Thyroid gland (tissue), 4 donors: Measurements from ENCODE around the gene ZCWPW2.

ENCODE experiments used
- POLR2A ChIP-seq, 2 donors: fragments of 450-650 bp; IDR thresholded peaks; one replicate each; pipeline ENCODE4 v1.6.1; 2017; ENCODE audit warnings: antibody characterized with exemption in 2 of 2, mild to moderate bottlenecking in 2 of 2, moderate library complexity in 1 of 2
- TF ChIP-seq, protein P1 (sequence below), 6 experiments: fragments of 200-600 bp in 3 of 6; fragments of 450-650 bp in 3 of 6; sonication (generic) in 3 of 6; IDR thresholded peaks; one replicate each; pipeline ENCODE4 v1.5.1; 2016 to 2019; ENCODE audit warnings: antibody characterized with exemption in 6 of 6, mild to moderate bottlenecking in 2 of 6, inconsistent platforms in 1 of 6, moderate library complexity in 1 of 6

DNA sequence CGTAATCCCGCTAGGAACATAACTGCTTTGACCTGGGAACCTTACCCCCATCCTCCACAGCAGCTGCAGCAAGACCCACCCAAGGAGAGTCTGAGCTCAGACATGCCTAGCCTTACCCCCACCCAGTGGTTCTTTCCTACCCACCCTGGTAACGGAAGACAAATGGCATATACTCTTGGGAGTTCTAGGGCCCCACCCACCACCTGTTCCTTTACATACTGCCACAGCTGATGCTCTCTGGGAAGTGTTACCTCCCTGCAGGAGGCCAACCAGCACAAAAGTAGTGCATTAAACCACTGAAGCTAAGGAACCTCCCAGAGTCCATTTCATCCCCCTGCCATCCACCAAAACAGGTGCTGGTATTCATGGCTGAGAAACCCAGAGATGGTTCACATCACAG, 50.7 kb downstream of the ZCWPW2 start:
- no peak for TF ChIP-seq POLR2A (IDR thresholded peaks at IDR 0.05)
- TF ChIP-seq, protein P1, sequence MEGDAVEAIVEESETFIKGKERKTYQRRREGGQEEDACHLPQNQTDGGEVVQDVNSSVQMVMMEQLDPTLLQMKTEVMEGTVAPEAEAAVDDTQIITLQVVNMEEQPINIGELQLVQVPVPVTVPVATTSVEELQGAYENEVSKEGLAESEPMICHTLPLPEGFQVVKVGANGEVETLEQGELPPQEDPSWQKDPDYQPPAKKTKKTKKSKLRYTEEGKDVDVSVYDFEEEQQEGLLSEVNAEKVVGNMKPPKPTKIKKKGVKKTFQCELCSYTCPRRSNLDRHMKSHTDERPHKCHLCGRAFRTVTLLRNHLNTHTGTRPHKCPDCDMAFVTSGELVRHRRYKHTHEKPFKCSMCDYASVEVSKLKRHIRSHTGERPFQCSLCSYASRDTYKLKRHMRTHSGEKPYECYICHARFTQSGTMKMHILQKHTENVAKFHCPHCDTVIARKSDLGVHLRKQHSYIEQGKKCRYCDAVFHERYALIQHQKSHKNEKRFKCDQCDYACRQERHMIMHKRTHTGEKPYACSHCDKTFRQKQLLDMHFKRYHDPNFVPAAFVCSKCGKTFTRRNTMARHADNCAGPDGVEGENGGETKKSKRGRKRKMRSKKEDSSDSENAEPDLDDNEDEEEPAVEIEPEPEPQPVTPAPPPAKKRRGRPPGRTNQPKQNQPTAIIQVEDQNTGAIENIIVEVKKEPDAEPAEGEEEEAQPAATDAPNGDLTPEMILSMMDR (IDR thresholded peaks at IDR 0.05), result no peak
